Keratinocyte (primary cell): ENCODE measurements around the gene RBM25. TPM values are rescaled to one million over a fixed set of nuclear protein-coding genes. Genes with fewer than 3 reads are reported as not detected.

Experiments
- DNase-seq: peaks from one replicate; pipeline ENCODE4 v3.0.0-alpha.2; 2011; ENCODE audit warnings: low read depth, missing footprints, low spot score
- FAIRE-seq: peaks from 2 replicates; lab custom pipeline; 2011; peaks lifted over from hg19 to GRCh38; lab: Jason Lieb, UNC
- H2AFZ ChIP-seq: 2 replicates; pipeline ENCODE4 v1.6.0; 2012; ENCODE audit warnings: low read length, control low read depth, inconsistent platforms; ENCODE audit not compliant: control insufficient read depth
- H3K27ac ChIP-seq: 2 replicates; pipeline ENCODE4 v1.5.1; 2011; ENCODE audit warnings: low read length; ENCODE audit not compliant: control insufficient read depth, insufficient read depth
- H3K27me3 ChIP-seq: 3 replicates; pipeline ENCODE4 v1.6.0; 2011; ENCODE audit warnings: low read length; ENCODE audit not compliant: control insufficient read depth, insufficient read depth; ENCODE audit errors: extremely low read depth
- H3K36me3 ChIP-seq, 2 experiments: 2 replicates in 1 of 2; 3 replicates in 1 of 2; pipeline ENCODE4 v1.5.1; 2011; ENCODE audit warnings: low read length in 2 of 2, mild to moderate bottlenecking in 1 of 2; ENCODE audit not compliant: control insufficient read depth in 2 of 2, insufficient read depth in 2 of 2; ENCODE audit errors: extremely low read depth in 1 of 2
- H3K4me1 ChIP-seq: 3 replicates; pipeline ENCODE4 v1.5.1; 2011; ENCODE audit warnings: low read length; ENCODE audit not compliant: control insufficient read depth, insufficient read depth; ENCODE audit errors: extremely low read depth
- H3K4me2 ChIP-seq: 3 replicates; pipeline ENCODE4 v1.6.0; 2011; ENCODE audit warnings: low read depth, low read length; ENCODE audit not compliant: control insufficient read depth, insufficient read depth; ENCODE audit errors: extremely low read depth
- H3K4me3 ChIP-seq, 3 experiments: fragments of 200-600 bp in 1 of 3; sonication (generic) in 1 of 3; 2 replicates in 2 of 3; 3 replicates in 1 of 3; pipeline ENCODE4 v1.5.1; 2011 to 2016; ENCODE audit warnings: low read length in 3 of 3, mild to moderate bottlenecking in 3 of 3, control low read depth in 2 of 3, inconsistent platforms in 1 of 3, low read depth in 1 of 3, mixed read lengths in 1 of 3, mixed run types in 1 of 3, moderate library complexity in 1 of 3; ENCODE audit not compliant: control insufficient read depth in 2 of 3, insufficient read depth in 2 of 3; ENCODE audit errors: extremely low read depth in 1 of 3
- H3K79me2 ChIP-seq: 2 replicates; pipeline ENCODE4 v1.6.0; 2012; ENCODE audit warnings: low read length; ENCODE audit not compliant: control insufficient read depth, insufficient read depth
- H3K9ac ChIP-seq: 3 replicates; pipeline ENCODE4 v1.6.0; 2011; ENCODE audit warnings: low read length; ENCODE audit not compliant: control insufficient read depth, insufficient read depth; ENCODE audit errors: extremely low read depth
- H3K9me1 ChIP-seq: 3 replicates; pipeline ENCODE4 v1.6.0; 2011; ENCODE audit warnings: low read length; ENCODE audit not compliant: control insufficient read depth, insufficient read depth; ENCODE audit errors: extremely low read depth
- H3K9me3 ChIP-seq: 2 replicates; pipeline ENCODE4 v1.5.1; 2012; ENCODE audit warnings: low read depth, low read length; ENCODE audit not compliant: control insufficient read depth
- H4K20me1 ChIP-seq: 3 replicates; pipeline ENCODE4 v1.6.0; 2011; ENCODE audit warnings: low read length; ENCODE audit not compliant: control insufficient read depth, insufficient read depth; ENCODE audit errors: extremely low read depth
- CTCF ChIP-seq, 3 experiments: IDR thresholded peaks in 1 of 3; conservative IDR thresholded peaks in 1 of 3; optimal IDR thresholded peaks in 1 of 3; 2 replicates in 2 of 3; 3 replicates in 1 of 3; pipeline versions ENCODE3 to v1.5.1; 2011; ENCODE audit warnings: low read length in 3 of 3, mild to moderate bottlenecking in 3 of 3, moderate library complexity in 2 of 3, control low read depth in 1 of 3, inconsistent platforms in 1 of 3; ENCODE audit not compliant: insufficient read depth in 2 of 3; ENCODE audit errors: extremely low read depth in 1 of 3
- EZH2 ChIP-seq: IDR thresholded peaks from one replicate; pipeline ENCODE4 v1.6.1; 2012; ENCODE audit warnings: inconsistent platforms, mild to moderate bottlenecking, low read length, moderate library complexity
- dilution Hi-C: fragments of 300-500 bp; cut with MboI; formaldehyde crosslinking; loops from one replicate; pipeline ENCODE4 v1.7.0; 2020; ENCODE audit warnings: low sequenced_read_pairs; ENCODE audit not compliant: extremely low pct_ligation_motif_present
- polyA plus RNA-seq, 5 experiments: library from polyadenylated mRNA; depleted of rRNA in 3 of 5; stranded (reverse) in 3 of 5; stranded (forward) in 1 of 5; unstranded in 1 of 5; fragments of >200 nt; gene quantifications; 1 replicate in 1 of 5; 2 replicates in 3 of 5; 3 replicates in 1 of 5; pipeline versions ENCODE4 v1.2.1 to v1.2.3, GENCODE V29; 2011 to 2012; ENCODE audit warnings: missing spikeins in 2 of 5, low read depth in 1 of 5, low replicate concordance in 1 of 5

RBM25 gene
- polyA plus RNA-seq, 1 donor (not counting 4 experiments of a cell fraction or from before 2014, with no cell fraction given), result 47.4 TPM

- FAIRE-seq, result no peak
Observed at GRCh38 chr14:73091044-73091443, 32.7 kb downstream of the RBM25 start.

GRCh38 chr14:73097421-73097820 lies 39.1 kb downstream of the RBM25 start:
- Histone ChIP-seq H3K4me1 (no peaks in the 10 kb centered on the region), H3K4me3 (no peak overlapping the region), H3K9me1 (no peaks in the 10 kb centered on the region), H4K20me1 (peaks cover 3% of the 10 kb centered on the region), H3K27me3 (no peaks in the 10 kb centered on the region), H3K27ac (no peak overlapping the region), H3K4me2 (no peak overlapping the region), H3K79me2 (peaks cover 33% of the 10 kb centered on the region), H3K9ac (no peak overlapping the region), H2AFZ (no peak overlapping the region), H3K36me3 (peaks cover 13 to 20% of the 10 kb centered on the region in 2 experiments), H3K9me3 (no peaks in the 10 kb centered on the region)
- dilution Hi-C loops, result no loop called here
- TF ChIP-seq CTCF (optimal IDR thresholded peaks at IDR 0.05 in 1 of 3, IDR thresholded peaks at IDR 0.05 in 1 of 3, conservative IDR thresholded peaks at IDR 0.05 in 1 of 3; ENCODE audit: extremely low read depth in 1 of 3, insufficient read depth in 2 of 3, low read length in 3 of 3) (no peak), EZH2 (no peak)
- DNase-seq, result no peak
- FAIRE-seq, result no peak

More at GRCh38 chr14:73091044-73091443, 32.7 kb downstream of the RBM25 start:
- no peak overlapping the region for H3K9ac ChIP-seq
- H3K4me1 ChIP-seq, result no peaks in the 10 kb centered on the region
- peaks cover 16 to 29% of the 10 kb centered on the region in 2 experiments for H3K36me3 ChIP-seq
- no peaks in the 10 kb centered on the region for H3K9me3 ChIP-seq
- H3K9me1 ChIP-seq, result no peaks in the 10 kb centered on the region
- H3K4me2 ChIP-seq, result no peak overlapping the region
- no peak overlapping the region for H3K4me3 ChIP-seq
- TF ChIP-seq EZH2 (no peak), CTCF (optimal IDR thresholded peaks at IDR 0.05 in 1 of 3, IDR thresholded peaks at IDR 0.05 in 1 of 3, conservative IDR thresholded peaks at IDR 0.05 in 1 of 3; ENCODE audit: extremely low read depth in 1 of 3, insufficient read depth in 2 of 3, low read length in 3 of 3) (no peak)
- H3K27me3 ChIP-seq, result no peaks in the 10 kb centered on the region
- H4K20me1 ChIP-seq, result no peaks in the 10 kb centered on the region
- H2AFZ ChIP-seq, result no peak overlapping the region
- H3K27ac ChIP-seq, result no peak overlapping the region
- dilution Hi-C loops, result no loop called here
- H3K79me2 ChIP-seq, result peaks cover 65% of the 10 kb centered on the region
- DNase-seq, result no peak
